Nephron (organoid): ENCODE results near the gene MGAT5.

ENCODE experiments used
- H3K27ac Mint-ChIP-seq, 3 experiments: 2 replicates each; pipeline ENCODE4 v1.8.0; 2020; ENCODE audit warnings: mixed read lengths in 3 of 3, mild to moderate bottlenecking in 2 of 3, moderate library complexity in 1 of 3
- H3K27me3 Mint-ChIP-seq: 2 replicates; pipeline ENCODE4 v1.8.0; 2021; ENCODE audit warnings: low read depth, mild to moderate bottlenecking, moderate library complexity, mixed read lengths
- H3K36me3 Mint-ChIP-seq: 2 replicates; pipeline ENCODE4 v1.8.0; 2020; ENCODE audit warnings: low read depth, mixed read lengths
- H3K4me1 Mint-ChIP-seq: 2 replicates; pipeline ENCODE4 v1.8.0; 2020; ENCODE audit warnings: mixed read lengths
- H3K4me3 Mint-ChIP-seq, 3 experiments: 2 replicates each; pipeline ENCODE4 v1.8.0; 2020; ENCODE audit warnings: mild to moderate bottlenecking in 3 of 3, mixed read lengths in 3 of 3, moderate library complexity in 2 of 3
- H3K9me3 Mint-ChIP-seq: 2 replicates; pipeline ENCODE4 v1.8.0; 2020; ENCODE audit warnings: mixed read lengths
- TF ChIP-seq, protein P1 (sequence below), 3 experiments: fragments of 200-600 bp; sonication (generic); IDR thresholded peaks; one replicate each; pipeline ENCODE4 v1.5.0; 2021; ENCODE audit warnings: antibody characterized with exemption in 3 of 3; ENCODE audit not compliant: unreplicated experiment in 3 of 3

The MGAT5 gene

DNA sequence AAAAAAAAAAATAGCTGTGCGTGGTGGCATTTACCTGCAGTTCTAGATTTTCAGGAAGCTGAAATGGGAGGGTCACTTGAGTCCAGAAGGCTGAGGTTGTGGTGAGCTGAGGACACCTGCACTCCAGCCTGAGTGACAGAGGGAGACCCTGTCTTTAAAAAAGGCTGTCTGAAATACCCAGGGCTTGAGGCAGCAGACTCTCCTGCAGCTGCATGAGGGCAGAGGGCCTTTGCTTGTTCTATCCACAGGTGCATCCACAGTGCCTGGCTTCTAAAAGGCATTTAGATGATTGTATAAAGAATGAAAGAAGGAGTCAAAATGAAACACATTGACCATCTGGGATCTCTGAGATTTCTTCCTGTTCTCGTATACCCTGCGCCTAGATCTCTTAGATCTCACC is 152.9 kb downstream of the MGAT5 start:
- peaks cover 5% of the 10 kb centered on the region for H3K36me3 Mint-ChIP-seq
- H3K4me3 Mint-ChIP-seq: no peak overlapping the region
- peaks cover 52% of the 10 kb centered on the region for H3K4me1 Mint-ChIP-seq

GRCh38 chr2:134407154-134407890 is 153.4 kb downstream of the MGAT5 start:
- peaks cover 50% of the 10 kb centered on the region for H3K4me1 Mint-ChIP-seq
- H3K9me3 Mint-ChIP-seq: no peaks in the 10 kb centered on the region
- no peaks in the 10 kb centered on the region for H3K27me3 Mint-ChIP-seq
- H3K27ac Mint-ChIP-seq: no peak overlapping the region
- H3K36me3 Mint-ChIP-seq: peaks cover 5% of the 10 kb centered on the region
- TF ChIP-seq, protein P1, sequence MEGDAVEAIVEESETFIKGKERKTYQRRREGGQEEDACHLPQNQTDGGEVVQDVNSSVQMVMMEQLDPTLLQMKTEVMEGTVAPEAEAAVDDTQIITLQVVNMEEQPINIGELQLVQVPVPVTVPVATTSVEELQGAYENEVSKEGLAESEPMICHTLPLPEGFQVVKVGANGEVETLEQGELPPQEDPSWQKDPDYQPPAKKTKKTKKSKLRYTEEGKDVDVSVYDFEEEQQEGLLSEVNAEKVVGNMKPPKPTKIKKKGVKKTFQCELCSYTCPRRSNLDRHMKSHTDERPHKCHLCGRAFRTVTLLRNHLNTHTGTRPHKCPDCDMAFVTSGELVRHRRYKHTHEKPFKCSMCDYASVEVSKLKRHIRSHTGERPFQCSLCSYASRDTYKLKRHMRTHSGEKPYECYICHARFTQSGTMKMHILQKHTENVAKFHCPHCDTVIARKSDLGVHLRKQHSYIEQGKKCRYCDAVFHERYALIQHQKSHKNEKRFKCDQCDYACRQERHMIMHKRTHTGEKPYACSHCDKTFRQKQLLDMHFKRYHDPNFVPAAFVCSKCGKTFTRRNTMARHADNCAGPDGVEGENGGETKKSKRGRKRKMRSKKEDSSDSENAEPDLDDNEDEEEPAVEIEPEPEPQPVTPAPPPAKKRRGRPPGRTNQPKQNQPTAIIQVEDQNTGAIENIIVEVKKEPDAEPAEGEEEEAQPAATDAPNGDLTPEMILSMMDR (IDR thresholded peaks at IDR 0.05; ENCODE audit: unreplicated experiment in 3 of 3): no peak
- H3K4me3 Mint-ChIP-seq: no peak overlapping the region

More for the DNA sequence above, 152.9 kb downstream of the MGAT5 start:
- TF ChIP-seq, protein P1 (IDR thresholded peaks at IDR 0.05; ENCODE audit: unreplicated experiment in 3 of 3): no peak
- H3K27me3 Mint-ChIP-seq: no peaks in the 10 kb centered on the region
- H3K27ac Mint-ChIP-seq: no peak overlapping the region
- no peaks in the 10 kb centered on the region for H3K9me3 Mint-ChIP-seq

DNA sequence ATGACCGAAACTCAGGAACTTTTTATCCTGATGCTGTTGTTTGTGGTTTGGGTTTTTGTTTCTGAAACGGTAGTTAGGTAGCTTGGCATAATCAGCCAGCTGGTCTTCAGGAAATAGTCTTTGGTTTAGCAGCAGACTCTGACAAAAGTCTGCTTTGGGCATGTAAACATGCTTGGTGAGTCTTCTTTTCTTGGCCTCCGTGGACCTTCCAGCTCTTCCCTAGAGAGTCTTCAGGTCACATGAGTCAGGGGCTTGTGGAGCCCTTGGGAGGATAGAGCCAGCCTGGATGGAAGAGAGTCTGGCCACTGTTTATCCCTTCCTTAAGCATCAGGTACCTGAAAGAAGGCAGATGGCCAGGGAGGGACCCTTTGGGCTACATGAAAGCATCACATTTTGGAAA is 154.5 kb downstream of the MGAT5 start:
- peaks cover 3% of the 10 kb centered on the region for H3K36me3 Mint-ChIP-seq
- TF ChIP-seq, protein P1 (IDR thresholded peaks at IDR 0.05; ENCODE audit: unreplicated experiment in 3 of 3): no peak
- H3K9me3 Mint-ChIP-seq: no peaks in the 10 kb centered on the region
- no peak overlapping the region for H3K4me3 Mint-ChIP-seq
- H3K27ac Mint-ChIP-seq: no peak overlapping the region
- H3K4me1 Mint-ChIP-seq: peaks cover 41% of the 10 kb centered on the region
- H3K27me3 Mint-ChIP-seq: no peaks in the 10 kb centered on the region

DNA sequence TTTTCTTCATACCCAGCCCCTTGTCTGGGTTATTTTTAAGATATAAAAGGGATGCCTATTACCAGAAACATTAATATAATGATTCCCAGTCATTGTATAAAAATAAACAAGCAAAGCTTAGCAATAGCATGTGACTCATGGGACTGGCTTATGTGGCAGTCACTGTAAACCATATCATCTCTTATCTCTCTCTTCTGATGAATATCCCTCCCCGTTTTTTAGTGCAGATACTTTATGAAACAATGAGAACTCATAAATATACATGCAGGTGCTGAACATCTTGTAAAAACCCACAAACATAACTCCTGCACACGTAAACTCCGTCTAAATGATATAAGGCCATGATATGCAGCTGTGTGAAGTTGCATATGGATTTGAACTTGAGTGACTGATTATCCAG is 154.9 kb downstream of the MGAT5 start:
- Mint-ChIP-seq H3K9me3 (no peaks in the 10 kb centered on the region), H3K27ac (no peak overlapping the region), H3K4me1 (peaks cover 39% of the 10 kb centered on the region), H3K36me3 (no peaks in the 10 kb centered on the region), H3K4me3 (no peak overlapping the region), H3K27me3 (no peaks in the 10 kb centered on the region)
- TF ChIP-seq, protein P1 (IDR thresholded peaks at IDR 0.05; ENCODE audit: unreplicated experiment in 3 of 3): no peak

DNA sequence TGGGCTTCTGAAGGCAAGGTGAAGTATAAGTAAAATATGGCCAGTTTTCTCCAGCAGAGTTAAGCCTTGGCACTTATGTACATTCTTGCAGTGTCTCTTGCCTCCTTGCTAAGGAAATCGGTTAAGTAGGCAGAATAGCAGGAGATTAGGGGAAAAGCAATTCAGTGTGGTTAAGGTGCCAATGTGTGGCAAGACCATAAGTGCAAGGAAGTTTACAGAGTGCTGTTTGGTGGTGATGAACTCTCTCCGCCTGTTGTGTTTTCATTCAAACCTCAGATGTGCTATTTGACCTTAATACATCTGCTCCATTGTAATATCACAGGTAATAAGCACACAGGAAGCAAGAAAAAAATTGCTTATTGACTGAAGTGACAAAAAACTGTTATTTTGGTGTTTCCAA is 156.1 kb downstream of the MGAT5 start:
- TF ChIP-seq, protein P1 (IDR thresholded peaks at IDR 0.05; ENCODE audit: unreplicated experiment in 3 of 3): no peak
- no peak overlapping the region for H3K27ac Mint-ChIP-seq
- H3K27me3 Mint-ChIP-seq: no peaks in the 10 kb centered on the region
- H3K4me3 Mint-ChIP-seq: no peak overlapping the region
- no peaks in the 10 kb centered on the region for H3K9me3 Mint-ChIP-seq
- H3K36me3 Mint-ChIP-seq: no peaks in the 10 kb centered on the region
- H3K4me1 Mint-ChIP-seq: peaks cover 33% of the 10 kb centered on the region

- peaks cover 25% of the 10 kb centered on the region for H3K4me1 Mint-ChIP-seq
- H3K27ac Mint-ChIP-seq: peak overlapping the region in 1 of 3 experiments; percentile 60
- H3K9me3 Mint-ChIP-seq: no peaks in the 10 kb centered on the region
- H3K36me3 Mint-ChIP-seq: no peaks in the 10 kb centered on the region
- no peaks in the 10 kb centered on the region for H3K27me3 Mint-ChIP-seq
- TF ChIP-seq, protein P1 (IDR thresholded peaks at IDR 0.05; ENCODE audit: unreplicated experiment in 3 of 3): no peak
- H3K4me3 Mint-ChIP-seq: no peak overlapping the region
These were observed 157.0 kb downstream of the MGAT5 start for GRCh38 chr2:134410831-134411231.
